IMR-90 (cell line): ENCODE results near the gene FRMPD4. TPM values are rescaled to one million over a fixed set of nuclear protein-coding genes. Genes with fewer than 3 reads are reported as not detected.

Experiments
- ATAC-seq: fragments of 200-7000 bp; cut with Tn5 transposase; 2 replicates; pipeline ENCODE4 v1.9.1; 2020; ENCODE audit warnings: low read depth, mild to moderate bottlenecking, moderate library complexity
- BruUV-seq: library from RNA; stranded (reverse); fragments of 400-500 nt; replicated peaks from 2 replicates; lab custom pipeline; 2021; lab: Mats Ljungman, UMichigan
- CTCF ChIA-PET: fragments of 300-600 bp; formaldehyde crosslinking; extraction: SDS; loops from one replicate; lab custom pipeline; 2021; ENCODE audit warnings: antibody characterized with exemption; lab: Yijun Ruan, JAX
- POLR2A ChIA-PET: fragments of 300-600 bp; sonication (Branson Sonifier 250); formaldehyde crosslinking; loops from one replicate; lab custom pipeline; 2022; ENCODE audit warnings: antibody characterized with exemption; ENCODE audit not compliant: unreplicated experiment; lab: Charles Lee
- DNase-seq: peaks from one replicate; pipeline ENCODE4 v3.0.0; 2013
- H2AFZ ChIP-seq: replicated peaks from 2 replicates; pipeline ENCODE3; 2013; ENCODE audit warnings: low read length, mild to moderate bottlenecking; ENCODE audit not compliant: poor library complexity
- H2AK5ac ChIP-seq: 2 replicates; pipeline ENCODE4 v1.6.1; 2013; ENCODE audit warnings: low read depth, low read length, inconsistent platforms
- H2AK9ac ChIP-seq: replicated peaks from 2 replicates; pipeline ENCODE3; 2013; ENCODE audit warnings: mild to moderate bottlenecking, low read depth, low read length, moderate library complexity; ENCODE audit not compliant: poor library complexity
- H2BK120ac ChIP-seq: 2 replicates; pipeline ENCODE4 v1.6.1; 2013; ENCODE audit warnings: low read depth, low read length, inconsistent platforms
- H2BK15ac ChIP-seq: 3 replicates; pipeline ENCODE4 v1.6.1; 2013; ENCODE audit warnings: low read depth, low read length, inconsistent platforms
- H2BK20ac ChIP-seq: 2 replicates; pipeline ENCODE4 v1.6.1; 2013; ENCODE audit warnings: low read depth, mild to moderate bottlenecking, inconsistent platforms, low read length, moderate library complexity
- H2BK5ac ChIP-seq: 2 replicates; pipeline ENCODE4 v1.6.1; 2013; ENCODE audit warnings: mild to moderate bottlenecking, low read depth, low read length, inconsistent platforms; ENCODE audit not compliant: poor library complexity, severe bottlenecking
- H3K14ac ChIP-seq: replicated peaks from 2 replicates; pipeline ENCODE4 v1.6.1; 2013; ENCODE audit warnings: low read depth, low read length, inconsistent platforms
- H3K18ac ChIP-seq: 2 replicates; pipeline ENCODE4 v1.6.1; 2013; ENCODE audit warnings: low read depth, low read length, control low read depth
- H3K23ac ChIP-seq: 2 replicates; pipeline ENCODE4 v1.6.1; 2013; ENCODE audit warnings: low read depth, low read length, inconsistent platforms
- H3K27ac ChIP-seq: 2 replicates; pipeline ENCODE4 v1.5.1; 2013; ENCODE audit warnings: mild to moderate bottlenecking, control low read depth, low read length; ENCODE audit not compliant: insufficient read depth
- H3K27me3 ChIP-seq: 2 replicates; pipeline ENCODE4 v1.6.1; 2013; ENCODE audit warnings: low read length; ENCODE audit not compliant: control insufficient read depth, insufficient read depth
- H3K36me3 ChIP-seq: 2 replicates; pipeline ENCODE4 v1.6.1; 2013; ENCODE audit warnings: low read length, mixed read lengths; ENCODE audit not compliant: control insufficient read depth, insufficient read depth
- H3K4ac ChIP-seq: 2 replicates; pipeline ENCODE4 v1.6.1; 2013; ENCODE audit warnings: low read depth, low read length, inconsistent platforms
- H3K4me1 ChIP-seq: 2 replicates; pipeline ENCODE4 v1.6.1; 2013; ENCODE audit warnings: low read length, mixed read lengths; ENCODE audit not compliant: control insufficient read depth, insufficient read depth
- H3K4me2 ChIP-seq: 2 replicates; pipeline ENCODE4 v1.6.1; 2013; ENCODE audit warnings: low read depth, mild to moderate bottlenecking, control low read depth, low read length, moderate library complexity
- H3K4me3 ChIP-seq: 2 replicates; pipeline ENCODE4 v1.5.1; 2013; ENCODE audit warnings: low read depth, mild to moderate bottlenecking, control low read depth, low read length, moderate library complexity; ENCODE audit not compliant: insufficient read depth
- H3K56ac ChIP-seq: 2 replicates; pipeline ENCODE4 v1.6.1; 2013; ENCODE audit warnings: low read length, inconsistent platforms; ENCODE audit not compliant: insufficient read depth; ENCODE audit errors: extremely low read depth
- H3K79me1 ChIP-seq, 2 experiments: 2 replicates each; pipeline ENCODE4 v1.6.1; 2013; ENCODE audit warnings: low read length in 2 of 2, inconsistent platforms in 1 of 2, low read depth in 1 of 2
- H3K9ac ChIP-seq: 2 replicates; pipeline ENCODE4 v1.6.1; 2013; ENCODE audit warnings: low read depth, low read length, control low read depth
- H3K9me1 ChIP-seq: 2 replicates; pipeline ENCODE4 v1.6.1; 2013; ENCODE audit warnings: low read length, inconsistent platforms; ENCODE audit not compliant: insufficient read depth
- H3K9me3 ChIP-seq: 2 replicates; pipeline ENCODE4 v1.6.1; 2013; ENCODE audit warnings: low read length; ENCODE audit not compliant: control insufficient read depth, insufficient read depth
- H4K20me1 ChIP-seq: 2 replicates; pipeline ENCODE4 v1.6.1; 2013; ENCODE audit warnings: low read length, inconsistent platforms; ENCODE audit not compliant: insufficient read depth
- H4K5ac ChIP-seq: 2 replicates; pipeline ENCODE4 v1.6.1; 2013; ENCODE audit warnings: mild to moderate bottlenecking, low read depth, low read length, control low read depth
- H4K8ac ChIP-seq, 2 experiments: 2 replicates each; pipeline ENCODE4 v1.6.1; 2013; ENCODE audit warnings: low read depth in 2 of 2, low read length in 2 of 2, control low read depth in 1 of 2, inconsistent platforms in 1 of 2
- H4K91ac ChIP-seq: 2 replicates; pipeline ENCODE4 v1.6.1; 2013; ENCODE audit warnings: low read depth, low read length, inconsistent platforms; ENCODE audit not compliant: insufficient read depth
- MAFK ChIP-seq: IDR thresholded peaks from 2 replicates; pipeline ENCODE4 v1.6.1; 2012; ENCODE audit warnings: low read depth, low read length, improper control_type of control experiment
- RAD21 ChIP-seq: IDR thresholded peaks from 2 replicates; pipeline ENCODE4 v1.6.1; 2012; ENCODE audit warnings: low read length, improper control_type of control experiment
- RFX5 ChIP-seq: IDR thresholded peaks from 2 replicates; pipeline ENCODE4 v1.8.0; 2012; ENCODE audit warnings: low read depth, mild to moderate bottlenecking, low read length, moderate library complexity
- WGBS, 2 experiments: methylation state at CpG; one replicate each; pipeline versions ENCODE4 v1.1.5 to v1.1.7; 2013; ENCODE audit warnings: missing lambda C conversion rate in 2 of 2; ENCODE audit not compliant: insufficient read length in 1 of 2; ENCODE audit errors: extremely low coverage in 2 of 2; 5-methylcytosine and 5-hydroxymethylcytosine counted together
- dilution Hi-C: fragments of 300-500 bp; cut with HindIII; formaldehyde crosslinking; loops from one replicate; pipeline ENCODE4 v1.14.3; 2018; ENCODE audit warnings: low sequenced_read_pairs; ENCODE audit not compliant: unreplicated experiment
- in situ Hi-C: fragments of 300-500 bp; cut with MboI; formaldehyde crosslinking; loops from 3 replicates; pipeline ENCODE4 v1.14.3; 2019; ENCODE audit warnings: low sequenced_read_pairs, inconsistent platforms, mixed read lengths
- intact Hi-C: fragments of 100-400 bp; cut with micrococcal nuclease; formaldehyde crosslinking; loops from 2 replicates; pipeline ENCODE4 v1.10.0; 2022
- polyA plus RNA-seq, 3 experiments: library from polyadenylated mRNA; depleted of rRNA; stranded (reverse); fragments of >200 nt; gene quantifications; 2 replicates each; pipeline ENCODE4 v1.2.3, GENCODE V29; 2012; ENCODE audit warnings: low replicate concordance in 1 of 3
- total RNA-seq: library from RNA; depleted of rRNA; stranded (reverse); fragments of >200 nt; gene quantifications from 2 replicates; pipeline ENCODE4 v1.2.3, GENCODE V29; 2012

The FRMPD4 gene
- total and polyA plus RNA-seq, 2 of the 4 experiments (the other 2 are of a cell fraction), result 0.53 to 1.1 TPM

DNA sequence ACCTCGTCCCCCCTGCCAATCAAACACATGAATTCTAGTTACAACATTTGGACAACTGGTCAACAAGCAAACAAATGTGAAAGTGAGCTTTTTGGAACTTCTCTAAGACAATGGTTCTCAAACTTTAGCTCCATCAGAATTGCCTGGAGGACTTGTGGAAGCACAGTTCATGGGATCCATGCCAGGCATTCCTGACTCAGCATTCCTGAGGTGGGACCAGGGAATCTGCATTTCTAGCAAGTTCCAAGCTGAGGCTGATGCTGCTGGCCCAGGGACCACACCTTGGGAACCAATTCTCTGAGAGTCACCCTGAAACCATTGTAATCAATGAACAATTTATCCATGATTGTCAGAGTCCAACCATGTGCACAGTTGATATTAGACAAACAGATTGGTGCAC, 609.2 kb downstream of the FRMPD4 start:
- H2AK9ac ChIP-seq, result no peak overlapping the region
- no peak overlapping the region for H3K9ac ChIP-seq
- H4K20me1 ChIP-seq, result no peaks in the 10 kb centered on the region
- no peak for ATAC-seq
- no peak overlapping the region for H3K27ac ChIP-seq
- H3K9me1 ChIP-seq, result no peaks in the 10 kb centered on the region
- dilution Hi-C loops (no loop called here), in situ Hi-C loops (no loop called here), intact Hi-C loops (no loop called here)
- H2BK120ac ChIP-seq, result no peak overlapping the region
- H3K9me3 ChIP-seq, result no peaks in the 10 kb centered on the region
- H3K18ac ChIP-seq, result no peak overlapping the region
- no peak overlapping the region for H4K5ac ChIP-seq
- H3K56ac ChIP-seq, result no peak overlapping the region
- H2BK5ac ChIP-seq, result no peak overlapping the region
- no CpG with 5 or more reads among the region's 1 CpG for WGBS, 2 experiments
- no peak overlapping the region for H2BK20ac ChIP-seq
- no peak overlapping the region for H3K4me2 ChIP-seq
- H2BK15ac ChIP-seq, result no peak overlapping the region
- H2AK5ac ChIP-seq, result no peak overlapping the region
- DNase-seq, result no peak
- TF ChIP-seq MAFK (peak; percentile 70), RAD21 (no peak), RFX5 (no peak)
- BruUV-seq, result no TSS peak
- CTCF ChIA-PET, result interaction anchor here (0.5 to 0.7 kb wide), 2 partner anchors 17 to 406 kb away, joined by 4 read pairs; no protein-coding TSS in a partner anchor
- no peaks in the 10 kb centered on the region for H3K4me1 ChIP-seq
- H3K4ac ChIP-seq, result no peak overlapping the region
- H3K4me3 ChIP-seq, result no peak overlapping the region
- no peaks in the 10 kb centered on the region for H3K27me3 ChIP-seq
- H2AFZ ChIP-seq, result no peak overlapping the region
- POLR2A ChIA-PET, result no interaction called here
- H3K14ac ChIP-seq, result no peak overlapping the region
- H3K23ac ChIP-seq, result no peak overlapping the region
- H3K36me3 ChIP-seq, result no peaks in the 10 kb centered on the region
- H4K8ac ChIP-seq, result no peak overlapping the region
- no peaks in the 10 kb centered on the region for H3K79me1 ChIP-seq
- no peak overlapping the region for H4K91ac ChIP-seq
